Caco-2 (cell line): Measurements from ENCODE around the gene F5. TPM values are rescaled to one million over a fixed set of nuclear protein-coding genes. Genes with fewer than 3 reads are reported as not detected.

Experiments used
- BruUV-seq: library from RNA; stranded (reverse); fragments of 400-500 nt; replicated peaks from 2 replicates; lab custom pipeline; 2021; lab: Mats Ljungman, UMichigan
- CTCF ChIA-PET: fragments of 300-600 bp; sonication (Branson Sonifier 250); formaldehyde crosslinking; loops from one replicate; lab custom pipeline; 2022; ENCODE audit warnings: antibody characterized with exemption; lab: Charles Lee
- POLR2A ChIA-PET: fragments of 300-600 bp; sonication (Branson Sonifier 250); formaldehyde crosslinking; loops from one replicate; lab custom pipeline; 2022; ENCODE audit warnings: antibody characterized with exemption; lab: Charles Lee
- DNase-seq, 2 experiments: peaks; one replicate each; pipeline versions ENCODE4 v3.0.0 to v3.0.0-alpha.2; 2020 to 2022
- H3K27me3 ChIP-seq: replicated peaks from 2 replicates; pipeline ENCODE4 v1.6.0; 2011; ENCODE audit warnings: low read length; ENCODE audit not compliant: control insufficient read depth, insufficient read depth
- H3K36me3 ChIP-seq: 2 replicates; pipeline ENCODE4 v1.5.1; 2011; ENCODE audit warnings: low read length; ENCODE audit not compliant: control insufficient read depth, insufficient read depth
- H3K4me1 ChIP-seq: fragments of 250-450 bp; sonication (Bioruptor Pico); 2 replicates; pipeline ENCODE4 v1.5.1; 2020; ENCODE audit warnings: mild to moderate bottlenecking
- H3K4me3 ChIP-seq: 2 replicates; pipeline ENCODE4 v1.5.1; 2011; ENCODE audit warnings: low read depth, mild to moderate bottlenecking, control low read depth, low read length
- H3K9me3 ChIP-seq: fragments of 250-450 bp; sonication (Bioruptor Pico); 2 replicates; pipeline ENCODE4 v1.5.1; 2020; ENCODE audit warnings: mild to moderate bottlenecking, moderate library complexity
- H3K27ac Mint-ChIP-seq: one replicate; pipeline ENCODE4 v1.8.0; 2022; ENCODE audit warnings: mixed read lengths; ENCODE audit not compliant: unreplicated experiment
- H3K27me3 Mint-ChIP-seq: one replicate; pipeline ENCODE4 v1.8.0; 2022; ENCODE audit warnings: mixed read lengths; ENCODE audit not compliant: insufficient read depth, unreplicated experiment
- H3K36me3 Mint-ChIP-seq: one replicate; pipeline ENCODE4 v1.8.0; 2022; ENCODE audit warnings: mild to moderate bottlenecking, mixed read lengths; ENCODE audit not compliant: insufficient read depth, unreplicated experiment
- H3K4me1 Mint-ChIP-seq: one replicate; pipeline ENCODE4 v1.8.0; 2022; ENCODE audit warnings: low read depth, mixed read lengths; ENCODE audit not compliant: unreplicated experiment
- H3K4me3 Mint-ChIP-seq: one replicate; pipeline ENCODE4 v1.8.0; 2022; ENCODE audit warnings: mild to moderate bottlenecking, moderate library complexity, mixed read lengths; ENCODE audit not compliant: unreplicated experiment
- H3K9me3 Mint-ChIP-seq: one replicate; pipeline ENCODE4 v1.8.0; 2022; ENCODE audit warnings: mixed read lengths; ENCODE audit not compliant: unreplicated experiment
- CTCF ChIP-seq, 2 experiments: fragments of 200-600 bp in 1 of 2; IDR thresholded peaks; 1 replicate in 1 of 2; 2 replicates in 1 of 2; pipeline versions ENCODE4 v1.5.1 to v1.8.0; 2011 to 2022; ENCODE audit warnings: antibody characterized with exemption in 1 of 2, control low read depth in 1 of 2, inconsistent platforms in 1 of 2, low read depth in 1 of 2, low read length in 1 of 2, mild to moderate bottlenecking in 1 of 2, moderate library complexity in 1 of 2; ENCODE audit not compliant: insufficient read depth in 1 of 2, severe bottlenecking in 1 of 2, unreplicated experiment in 1 of 2
- intact Hi-C: fragments of 100-400 bp; cut with micrococcal nuclease; formaldehyde crosslinking; loops from one replicate; pipeline ENCODE4 v1.10.0; 2022; ENCODE audit not compliant: unreplicated experiment
- total RNA-seq: library from RNA; stranded (reverse); gene quantifications from 2 replicates; pipeline ENCODE4 v1.2.3, GENCODE V29; 2022

The F5 gene
- total RNA-seq, 1 experiment from 2014 or later, result 0.50 TPM

GRCh38 chr1:169525391-169525790, 60.9 kb downstream of the F5 start:
- H3K9me3 ChIP-seq, result no peaks in the 10 kb centered on the region
- Mint-ChIP-seq H3K27ac (no peak overlapping the region), H3K36me3 (peaks cover 8% of the 10 kb centered on the region), H3K9me3 (no peaks in the 10 kb centered on the region), H3K4me1 (peaks cover 50% of the 10 kb centered on the region), H3K27me3 (no peaks in the 10 kb centered on the region), H3K4me3 (no peak overlapping the region)
- peaks cover 48% of the 10 kb centered on the region for H3K4me1 ChIP-seq
- H3K36me3 ChIP-seq, result no peaks in the 10 kb centered on the region
- intact Hi-C loops, result loop anchor here (5.0 kb wide), 1 partner anchor 58 kb away; no protein-coding TSS in a partner anchor
- ChIA-PET POLR2A (no interaction called here), CTCF (no interaction called here)
- BruUV-seq, result no TSS peak
- no peak for DNase-seq
- no peaks in the 10 kb centered on the region for H3K27me3 ChIP-seq
- no peak for TF ChIP-seq CTCF (IDR thresholded peaks at IDR 0.05; ENCODE audit: insufficient read depth in 1 of 2, low read depth in 1 of 2, low read length in 1 of 2, severe bottlenecking in 1 of 2, unreplicated experiment in 1 of 2)
- no peak overlapping the region for H3K4me3 ChIP-seq

GRCh38 chr1:169523904-169524303, 62.4 kb downstream of the F5 start:
- ChIA-PET CTCF (no interaction called here), POLR2A (no interaction called here)
- H3K4me1 ChIP-seq, result peaks cover 36% of the 10 kb centered on the region
- H3K9me3 ChIP-seq, result no peaks in the 10 kb centered on the region
- no peaks in the 10 kb centered on the region for H3K36me3 ChIP-seq
- Mint-ChIP-seq H3K27ac (no peak overlapping the region), H3K36me3 (peaks cover 2% of the 10 kb centered on the region), H3K4me1 (peaks cover 37% of the 10 kb centered on the region), H3K4me3 (no peak overlapping the region), H3K27me3 (no peaks in the 10 kb centered on the region), H3K9me3 (no peaks in the 10 kb centered on the region)
- BruUV-seq, result no TSS peak
- no peak overlapping the region for H3K4me3 ChIP-seq
- no peaks in the 10 kb centered on the region for H3K27me3 ChIP-seq
- TF ChIP-seq CTCF (IDR thresholded peaks at IDR 0.05; ENCODE audit: insufficient read depth in 1 of 2, low read depth in 1 of 2, low read length in 1 of 2, severe bottlenecking in 1 of 2, unreplicated experiment in 1 of 2), result no peak
- no peak for DNase-seq
- intact Hi-C loops, result no loop called here

GRCh38 chr1:169521226-169521625, 65.1 kb downstream of the F5 start:
- no peaks in the 10 kb centered on the region for H3K9me3 Mint-ChIP-seq
- DNase-seq, result no peak
- TF ChIP-seq CTCF (IDR thresholded peaks at IDR 0.05; ENCODE audit: insufficient read depth in 1 of 2, low read depth in 1 of 2, low read length in 1 of 2, severe bottlenecking in 1 of 2, unreplicated experiment in 1 of 2), result no peak

More at GRCh38 chr1:169521226-169521625, 65.1 kb downstream of the F5 start:
- intact Hi-C loops, result no loop called here
- no TSS peak for BruUV-seq
- no peak overlapping the region for H3K27ac Mint-ChIP-seq
- CTCF ChIA-PET, result no interaction called here
- POLR2A ChIA-PET, result no interaction called here
- H3K4me1 ChIP-seq, result peaks cover 11% of the 10 kb centered on the region
- no peaks in the 10 kb centered on the region for H3K36me3 Mint-ChIP-seq
- H3K4me3 ChIP-seq, result no peak overlapping the region
- no peaks in the 10 kb centered on the region for H3K9me3 ChIP-seq
- no peaks in the 10 kb centered on the region for H3K27me3 ChIP-seq
- H3K27me3 Mint-ChIP-seq, result no peaks in the 10 kb centered on the region
- no peak overlapping the region for H3K4me3 Mint-ChIP-seq
- H3K4me1 Mint-ChIP-seq, result peaks cover 12% of the 10 kb centered on the region
- no peaks in the 10 kb centered on the region for H3K36me3 ChIP-seq
